Measurements from ENCODE around the gene FBXL4.

Gene FBXL4

GRCh38 chr6:98838032-98838431, 109.7 kb downstream of the FBXL4 start:
- Histone ChIP-seq H3K27me3 (ENCODE audit: insufficient read depth, poor library complexity, severe bottlenecking) (peaks cover 88% of the 10 kb centered on the region), H3K27ac (replicated peaks) (no peak overlapping the region), H3K4me3 (replicated peaks; ENCODE audit: insufficient read depth, low read length) (no peak overlapping the region)
- TF ChIP-seq, protein P1, sequence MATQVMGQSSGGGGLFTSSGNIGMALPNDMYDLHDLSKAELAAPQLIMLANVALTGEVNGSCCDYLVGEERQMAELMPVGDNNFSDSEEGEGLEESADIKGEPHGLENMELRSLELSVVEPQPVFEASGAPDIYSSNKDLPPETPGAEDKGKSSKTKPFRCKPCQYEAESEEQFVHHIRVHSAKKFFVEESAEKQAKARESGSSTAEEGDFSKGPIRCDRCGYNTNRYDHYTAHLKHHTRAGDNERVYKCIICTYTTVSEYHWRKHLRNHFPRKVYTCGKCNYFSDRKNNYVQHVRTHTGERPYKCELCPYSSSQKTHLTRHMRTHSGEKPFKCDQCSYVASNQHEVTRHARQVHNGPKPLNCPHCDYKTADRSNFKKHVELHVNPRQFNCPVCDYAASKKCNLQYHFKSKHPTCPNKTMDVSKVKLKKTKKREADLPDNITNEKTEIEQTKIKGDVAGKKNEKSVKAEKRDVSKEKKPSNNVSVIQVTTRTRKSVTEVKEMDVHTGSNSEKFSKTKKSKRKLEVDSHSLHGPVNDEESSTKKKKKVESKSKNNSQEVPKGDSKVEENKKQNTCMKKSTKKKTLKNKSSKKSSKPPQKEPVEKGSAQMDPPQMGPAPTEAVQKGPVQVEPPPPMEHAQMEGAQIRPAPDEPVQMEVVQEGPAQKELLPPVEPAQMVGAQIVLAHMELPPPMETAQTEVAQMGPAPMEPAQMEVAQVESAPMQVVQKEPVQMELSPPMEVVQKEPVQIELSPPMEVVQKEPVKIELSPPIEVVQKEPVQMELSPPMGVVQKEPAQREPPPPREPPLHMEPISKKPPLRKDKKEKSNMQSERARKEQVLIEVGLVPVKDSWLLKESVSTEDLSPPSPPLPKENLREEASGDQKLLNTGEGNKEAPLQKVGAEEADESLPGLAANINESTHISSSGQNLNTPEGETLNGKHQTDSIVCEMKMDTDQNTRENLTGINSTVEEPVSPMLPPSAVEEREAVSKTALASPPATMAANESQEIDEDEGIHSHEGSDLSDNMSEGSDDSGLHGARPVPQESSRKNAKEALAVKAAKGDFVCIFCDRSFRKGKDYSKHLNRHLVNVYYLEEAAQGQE (IDR thresholded peaks at IDR 0.05; ENCODE audit: insufficient replicate concordance, low read depth) = no peak
- TF ChIP-seq CTCF (IDR thresholded peaks at IDR 0.05; ENCODE audit: insufficient read depth, low read length) = no peak
- no peak for TF ChIP-seq GABPA (IDR thresholded peaks at IDR 0.05; ENCODE audit: low read depth)
- no peak for TF ChIP-seq POLR2AphosphoS5 (IDR thresholded peaks at IDR 0.05; ENCODE audit: low read depth)
- no peak for TF ChIP-seq SPI1 (IDR thresholded peaks at IDR 0.05; ENCODE audit: borderline replicate concordance, low read depth)
- DNase-seq (ENCODE audit: low read depth in 1 of 2, low spot score in 1 of 2) = no peak

DNA sequence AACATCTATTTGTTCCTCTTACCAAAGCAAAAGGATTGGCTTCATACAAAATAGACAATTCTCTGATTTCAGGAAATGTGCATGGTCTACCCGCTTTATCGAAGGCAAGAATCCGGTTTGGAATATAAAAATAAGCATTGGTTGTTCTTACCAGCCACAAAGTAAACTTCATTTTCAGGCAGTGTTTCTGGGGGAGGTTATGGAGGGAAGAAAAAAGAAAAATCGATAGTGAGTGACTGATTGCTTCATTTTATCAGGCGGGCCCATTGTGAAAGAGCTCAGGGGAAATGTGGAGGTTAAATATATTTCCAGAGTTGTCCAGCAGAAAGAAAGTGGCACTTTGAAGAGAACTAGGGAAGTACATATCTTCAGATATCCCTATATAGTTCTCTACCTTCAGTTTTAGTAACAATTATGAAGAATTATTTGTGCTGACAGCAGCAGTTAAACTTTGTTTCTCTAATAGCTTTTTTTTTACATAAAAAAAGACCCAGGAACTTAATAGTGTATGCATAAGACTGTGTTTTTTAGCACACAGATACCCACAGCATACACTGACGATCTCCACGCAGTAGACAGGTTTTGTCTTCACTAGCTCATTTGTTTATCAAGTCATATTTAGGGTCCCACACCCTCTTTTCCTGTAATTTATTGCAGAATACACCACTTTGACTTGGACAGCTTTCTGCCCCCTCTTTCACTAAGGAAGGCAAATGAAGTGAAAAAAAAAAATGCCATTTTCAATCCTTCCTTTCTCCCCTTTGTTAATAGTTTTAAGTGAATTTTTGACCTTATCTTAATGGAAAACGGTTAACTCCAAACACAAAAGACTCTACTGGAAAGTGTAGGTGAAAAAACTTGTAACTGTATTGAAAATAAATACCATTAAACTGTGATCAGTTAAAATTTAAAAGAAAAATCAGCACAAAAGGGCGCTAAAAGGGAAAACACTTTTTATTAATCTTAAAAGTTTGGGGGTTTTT, 110.5 kb downstream of the FBXL4 start:
- Histone ChIP-seq H3K4me3 (replicated peaks; ENCODE audit: insufficient read depth, low read length) (no peak overlapping the region), H3K27me3 (ENCODE audit: insufficient read depth, poor library complexity, severe bottlenecking) (peaks cover 88% of the 10 kb centered on the region), H3K27ac (replicated peaks) (no peak overlapping the region)
- DNase-seq (ENCODE audit: low read depth in 1 of 2, low spot score in 1 of 2) = no peak
- TF ChIP-seq GABPA (IDR thresholded peaks at IDR 0.05; ENCODE audit: low read depth) (no peak), CTCF (IDR thresholded peaks at IDR 0.05; ENCODE audit: insufficient read depth, low read length) (no peak), SPI1 (IDR thresholded peaks at IDR 0.05; ENCODE audit: borderline replicate concordance, low read depth) (no peak), POLR2AphosphoS5 (IDR thresholded peaks at IDR 0.05; ENCODE audit: low read depth) (no peak)
- TF ChIP-seq, protein P1 (IDR thresholded peaks at IDR 0.05; ENCODE audit: insufficient replicate concordance, low read depth) = no peak

- Histone ChIP-seq H3K4me3 (replicated peaks; ENCODE audit: insufficient read depth, low read length) (no peak overlapping the region), H3K27ac (replicated peaks) (no peak overlapping the region), H3K27me3 (ENCODE audit: insufficient read depth, poor library complexity, severe bottlenecking) (peaks cover 85% of the 10 kb centered on the region)
- DNase-seq (ENCODE audit: low read depth in 1 of 2, low spot score in 1 of 2) = no peak
- TF ChIP-seq SPI1 (IDR thresholded peaks at IDR 0.05; ENCODE audit: borderline replicate concordance, low read depth) (no peak), CTCF (IDR thresholded peaks at IDR 0.05; ENCODE audit: insufficient read depth, low read length) (no peak), POLR2AphosphoS5 (IDR thresholded peaks at IDR 0.05; ENCODE audit: low read depth) (no peak), GABPA (IDR thresholded peaks at IDR 0.05; ENCODE audit: low read depth) (no peak)
- TF ChIP-seq, protein P1 (IDR thresholded peaks at IDR 0.05; ENCODE audit: insufficient replicate concordance, low read depth) = no peak
Measured at GRCh38 chr6:98836025-98836961, 111.5 kb downstream of the FBXL4 start.

Measured in HL-60 (cell line).